OCI-LY7 (cell line): ENCODE data around the gene ACTN1. TPM values are rescaled to one million over a fixed set of nuclear protein-coding genes. Genes with fewer than 3 reads are reported as not detected.

Experiments used
- Bru-seq: library from RNA; stranded (reverse); fragments of 400-500 nt; gene quantifications from one replicate; lab custom pipeline; 2021; lab: Mats Ljungman, UMichigan
- BruChase-seq, 2 experiments: library from RNA; stranded (reverse); fragments of 400-500 nt; gene quantifications; one replicate each; lab custom pipeline; 2021; lab: Mats Ljungman, UMichigan
- BruUV-seq: library from RNA; stranded (reverse); fragments of 400-500 nt; replicated peaks from 2 replicates; lab custom pipeline; 2021; lab: Mats Ljungman, UMichigan
- CTCF ChIA-PET: fragments of 300-600 bp; sonication (Branson Sonifier 250); formaldehyde crosslinking; loops from one replicate; lab custom pipeline; 2022; ENCODE audit warnings: antibody characterized with exemption; ENCODE audit not compliant: unreplicated experiment; lab: Charles Lee
- POLR2A ChIA-PET: fragments of 300-600 bp; sonication (Branson Sonifier 250); formaldehyde crosslinking; loops from one replicate; lab custom pipeline; 2022; ENCODE audit warnings: antibody characterized with exemption; lab: Charles Lee
- DNase-seq: peaks from one replicate; pipeline ENCODE4 v3.0.0-alpha.2; 2015; ENCODE audit warnings: low spot score
- H2AFZ ChIP-seq: fragments of 200-600 bp; sonication (generic), shearing (Covaris generic); 2 replicates; pipeline ENCODE4 v1.6.1; 2014; ENCODE audit warnings: mild to moderate bottlenecking, antibody characterized with exemption, low read length, moderate library complexity
- H3K27ac ChIP-seq: fragments of 200-600 bp; sonication (generic); 2 replicates; pipeline ENCODE4 v1.5.1; 2014; ENCODE audit warnings: mixed run types, low read depth, mild to moderate bottlenecking, moderate library complexity, low read length, inconsistent platforms; ENCODE audit not compliant: poor library complexity, severe bottlenecking
- H3K36me3 ChIP-seq: fragments of 200-600 bp; sonication (generic); 2 replicates; pipeline ENCODE4 v1.6.1; 2014; ENCODE audit warnings: mild to moderate bottlenecking, antibody characterized with exemption, low read length, moderate library complexity, mixed read lengths; ENCODE audit not compliant: insufficient read depth
- H3K4me1 ChIP-seq: fragments of 200-600 bp; sonication (generic); 2 replicates; pipeline ENCODE4 v1.5.1; 2014; ENCODE audit warnings: mild to moderate bottlenecking, low read length; ENCODE audit not compliant: insufficient read depth, poor library complexity, severe bottlenecking
- H3K4me2 ChIP-seq: fragments of 200-600 bp; sonication (generic); 2 replicates; pipeline ENCODE4 v1.6.1; 2014; ENCODE audit warnings: mild to moderate bottlenecking, low read length
- H3K4me3 ChIP-seq: fragments of 200-600 bp; sonication (generic); 2 replicates; pipeline ENCODE4 v1.5.1; 2014; ENCODE audit warnings: mild to moderate bottlenecking, low read depth, low read length; ENCODE audit not compliant: poor library complexity, severe bottlenecking
- H3K79me2 ChIP-seq: fragments of 200-600 bp; sonication (generic); 2 replicates; pipeline ENCODE4 v1.6.1; 2016; ENCODE audit warnings: low read depth, mild to moderate bottlenecking, low read length, moderate library complexity, mixed read lengths; ENCODE audit not compliant: insufficient read depth
- H3K9me2 ChIP-seq: fragments of 200-600 bp; sonication (generic); 2 replicates; pipeline ENCODE4 v1.6.1; 2016; ENCODE audit warnings: mild to moderate bottlenecking, low read length, mixed read lengths; ENCODE audit not compliant: insufficient read depth
- H3K9me3 ChIP-seq: fragments of 200-600 bp; sonication (generic); 2 replicates; pipeline ENCODE4 v1.6.1; 2014; ENCODE audit warnings: mild to moderate bottlenecking, mixed run types, low read length, mixed read lengths
- H4K20me1 ChIP-seq: fragments of 200-600 bp; sonication (generic); 2 replicates; pipeline ENCODE4 v1.6.1; 2014; ENCODE audit warnings: mild to moderate bottlenecking, antibody characterized with exemption, low read length, moderate library complexity, mixed read lengths; ENCODE audit not compliant: insufficient read depth
- EZH2phosphoT487 ChIP-seq: fragments of 200-600 bp; sonication (generic); IDR thresholded peaks from 2 replicates; pipeline ENCODE4 v1.6.1; 2018; ENCODE audit warnings: low read depth, borderline replicate concordance, mild to moderate bottlenecking, mixed run types, antibody characterized with exemption, low read length, moderate library complexity, mixed read lengths
- intact Hi-C: fragments of 100-400 bp; cut with micrococcal nuclease; formaldehyde crosslinking; loops from one replicate; pipeline ENCODE4 v1.10.0; 2022; ENCODE audit not compliant: unreplicated experiment
- long read RNA-seq: library from polyadenylated mRNA; stranded (forward); transcript quantifications from one replicate; pipeline ENCODE4 v2.0.0, GENCODE V29; 2022
- total RNA-seq, 2 experiments: library from RNA; depleted of rRNA in 1 of 2; stranded (reverse); fragments of >200 nt in 1 of 2; shearing (Covaris generic) in 1 of 2; gene quantifications; 2 replicates each; pipeline ENCODE4 v1.2.3, GENCODE V29; 2014 to 2022
- TF ChIP-seq, protein P1 (sequence below): fragments of 200-600 bp; sonication (generic); conservative IDR thresholded peaks from 2 replicates; pipeline ENCODE4 v1.5.1; 2014; ENCODE audit warnings: mild to moderate bottlenecking, antibody characterized with exemption, low read length, moderate library complexity, mixed read lengths

ACTN1 gene
- total RNA-seq (2014; rRNA removed; shearing (Covaris generic)): 0.39 and 1.8 TPM in 2 replicates
- 0.51 and 1.2 TPM in 2 replicates for total RNA-seq (2022)
- Bru-seq, nascent RNA: percentile 17 among the genes with signal in this experiment
- percentile 15 among the genes with signal in this experiment for BruChase-seq, experiment 1, labeled RNA remaining after a 6-hour chase
- percentile 15 among the genes with signal in this experiment for BruChase-seq, experiment 2, labeled RNA remaining after a 2-hour chase
- long read RNA-seq, partial matches to known transcripts: 5 of 6 reads
- long read RNA-seq, other reads (novel, unspliced or antisense): 0 of 6 reads

DNA sequence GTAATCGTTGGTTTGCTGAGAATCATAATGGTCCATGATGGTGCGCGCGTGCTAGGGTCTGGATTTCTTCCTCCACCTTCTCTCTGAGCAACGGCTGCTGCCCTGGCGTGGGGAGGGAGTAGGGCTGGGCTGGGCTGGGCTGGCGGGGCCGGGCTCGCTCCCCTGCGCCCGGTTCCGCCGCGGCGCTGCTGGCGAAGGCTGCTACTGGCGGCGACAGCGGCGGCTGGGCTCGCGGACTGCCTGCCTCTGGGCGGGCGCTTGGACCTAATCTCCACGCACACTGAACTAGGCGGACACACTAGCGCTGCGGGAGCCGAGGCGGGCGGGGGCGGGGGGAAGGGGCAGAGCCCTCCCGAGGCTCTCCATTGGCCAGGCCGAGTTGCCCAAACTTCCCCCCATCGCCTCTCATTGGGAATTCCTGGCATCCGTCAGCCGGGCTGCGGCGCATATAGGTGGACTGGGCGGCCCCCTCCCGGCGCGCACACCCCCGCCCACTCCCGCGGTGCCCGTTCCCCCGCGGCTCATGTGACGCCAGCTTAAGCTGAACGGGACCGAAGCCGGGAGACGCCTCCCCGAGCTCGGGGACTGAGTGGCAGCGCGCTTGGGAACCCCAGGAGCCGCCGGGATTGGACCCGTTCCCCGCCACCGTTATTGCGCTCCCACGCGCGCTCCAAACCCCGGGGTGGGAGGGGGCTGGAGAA, at the start of gene ACTN1:
Gene ACTN1 (minus strand): TSS at position 282 of the 701 bp plus-strand sequence. CDS start 246 bp downstream, at position 36.
- Histone ChIP-seq H3K4me2 (no peak within 1 kb of the TSS), H3K27ac (no peak within 1 kb of the TSS), H3K79me2 (no peaks in the 10 kb centered on the region), H4K20me1 (no peaks in the 10 kb centered on the region), H3K36me3 (no peaks in the 10 kb centered on the region), H2AFZ (no peak within 1 kb of the TSS), H3K9me2 (no peaks in the 10 kb centered on the region), H3K4me1 (no peaks in the 10 kb centered on the region), H3K4me3 (no peak within 1 kb of the TSS), H3K9me3 (no peaks in the 10 kb centered on the region)
- no TSS peak for BruUV-seq
- intact Hi-C loops: no loop called here
- TF ChIP-seq, protein P1, sequence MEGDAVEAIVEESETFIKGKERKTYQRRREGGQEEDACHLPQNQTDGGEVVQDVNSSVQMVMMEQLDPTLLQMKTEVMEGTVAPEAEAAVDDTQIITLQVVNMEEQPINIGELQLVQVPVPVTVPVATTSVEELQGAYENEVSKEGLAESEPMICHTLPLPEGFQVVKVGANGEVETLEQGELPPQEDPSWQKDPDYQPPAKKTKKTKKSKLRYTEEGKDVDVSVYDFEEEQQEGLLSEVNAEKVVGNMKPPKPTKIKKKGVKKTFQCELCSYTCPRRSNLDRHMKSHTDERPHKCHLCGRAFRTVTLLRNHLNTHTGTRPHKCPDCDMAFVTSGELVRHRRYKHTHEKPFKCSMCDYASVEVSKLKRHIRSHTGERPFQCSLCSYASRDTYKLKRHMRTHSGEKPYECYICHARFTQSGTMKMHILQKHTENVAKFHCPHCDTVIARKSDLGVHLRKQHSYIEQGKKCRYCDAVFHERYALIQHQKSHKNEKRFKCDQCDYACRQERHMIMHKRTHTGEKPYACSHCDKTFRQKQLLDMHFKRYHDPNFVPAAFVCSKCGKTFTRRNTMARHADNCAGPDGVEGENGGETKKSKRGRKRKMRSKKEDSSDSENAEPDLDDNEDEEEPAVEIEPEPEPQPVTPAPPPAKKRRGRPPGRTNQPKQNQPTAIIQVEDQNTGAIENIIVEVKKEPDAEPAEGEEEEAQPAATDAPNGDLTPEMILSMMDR: no peak
- TF ChIP-seq EZH2phosphoT487: no peak
- POLR2A ChIA-PET: no interaction called here
- CTCF ChIA-PET: no interaction called here
- no peak for DNase-seq

DNA sequence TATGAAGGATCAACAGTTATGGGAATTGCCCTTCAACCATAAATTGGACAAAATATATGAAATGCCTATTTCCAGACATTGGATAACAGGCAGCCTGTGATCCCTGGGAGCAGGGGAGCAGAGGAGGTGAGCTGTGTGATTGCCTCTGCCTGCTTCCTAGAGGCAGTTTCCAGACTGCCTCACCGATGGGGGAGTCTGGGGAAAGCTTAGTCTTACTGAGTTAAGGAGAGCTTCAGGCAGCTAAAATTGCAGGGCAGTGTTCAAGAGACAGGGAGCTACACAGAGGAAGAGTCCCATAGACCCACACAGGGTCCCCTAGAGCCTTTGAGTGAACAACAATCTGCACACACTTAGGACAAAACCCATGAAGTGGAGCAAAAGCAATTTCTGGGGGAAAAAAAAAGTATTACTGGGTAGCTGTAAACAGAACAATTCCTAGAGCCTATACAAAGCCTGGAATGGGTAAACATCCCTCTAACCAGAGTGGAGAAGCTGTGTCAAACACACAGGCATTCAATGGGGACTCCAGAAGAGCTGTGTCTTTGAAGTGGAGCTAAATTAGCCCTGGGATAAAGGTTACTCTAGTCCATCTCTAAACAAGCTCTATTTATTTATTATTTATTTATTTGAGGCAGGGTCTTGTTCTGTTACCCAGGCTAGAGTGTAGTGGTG, 48.3 kb upstream of the ACTN1 start:
- no peak for TF ChIP-seq EZH2phosphoT487
- TF ChIP-seq, protein P1: no peak
- BruUV-seq: no TSS peak
- Histone ChIP-seq H2AFZ (no peak overlapping the region), H3K9me2 (no peaks in the 10 kb centered on the region; the same call in 1 of the 2 replicates), H3K9me3 (no peaks in the 10 kb centered on the region), H3K4me3 (no peak overlapping the region), H3K36me3 (no peaks in the 10 kb centered on the region), H3K27ac (no peak overlapping the region), H3K4me2 (no peak overlapping the region), H4K20me1 (no peaks in the 10 kb centered on the region), H3K4me1 (no peaks in the 10 kb centered on the region), H3K79me2 (no peaks in the 10 kb centered on the region)
- CTCF ChIA-PET: interaction anchor here (0.6 kb wide), 1 partner anchor 897 kb away, joined by 8 read pairs; no protein-coding TSS in a partner anchor
- POLR2A ChIA-PET: interaction anchor here (1.4 kb wide), 1 partner anchor 58 kb away, joined by 3 read pairs; no protein-coding TSS in a partner anchor
- no peak for DNase-seq
- intact Hi-C loops: no loop called here
